ENCODE measurements around the gene ANXA4.

DNA sequence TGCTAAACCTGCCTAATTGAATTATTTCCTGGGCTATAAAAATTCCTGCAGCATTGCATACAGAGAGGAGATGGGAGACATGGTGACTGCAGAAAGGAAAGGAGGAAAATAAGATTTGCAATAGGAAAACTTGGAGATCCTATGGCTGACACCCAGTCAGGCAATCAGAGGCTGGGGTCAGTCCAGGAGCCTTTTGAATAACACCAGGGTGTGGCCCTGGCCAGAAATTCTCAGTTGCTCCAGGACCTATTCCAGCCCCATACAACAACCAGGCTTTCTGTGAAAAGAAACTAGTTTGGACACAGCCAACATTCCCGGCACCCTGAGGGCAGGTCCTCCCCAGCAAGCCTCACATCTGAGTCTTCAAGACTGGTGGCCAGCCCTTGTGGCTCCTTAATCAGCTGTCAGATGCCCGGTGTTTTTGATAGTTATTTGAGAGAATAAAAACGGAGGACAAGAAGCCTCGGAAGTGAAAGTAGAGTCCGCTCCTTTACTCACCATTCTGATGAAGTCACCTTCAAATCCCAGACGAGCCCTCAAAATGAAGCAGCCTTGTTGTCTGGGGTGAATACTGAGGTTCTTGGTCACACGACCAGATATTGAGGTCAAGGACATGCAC lies 56.5 kb downstream of the ANXA4 start:
- TF ChIP-seq CTCF (IDR thresholded peaks at IDR 0.05) (no peak), POLR2A (IDR thresholded peaks at IDR 0.05) (no peak), POLR2AphosphoS5 (IDR thresholded peaks at IDR 0.05) (no peak)

Measured in sigmoid colon (tissue), 4 donors.